ENCODE results near the gene MYO18A. TPM values are rescaled to one million over a fixed set of nuclear protein-coding genes. Genes with fewer than 3 reads are reported as not detected.

MYO18A gene
- total and polyA plus RNA-seq, 2 experiments from 2014 or later, result 16.0 to 30.5 TPM

- Histone ChIP-seq H3K9me2 (ENCODE audit: insufficient read depth) (no peaks in the 10 kb centered on the region), H3K9me3 (ENCODE audit: low read depth) (no peaks in the 10 kb centered on the region), H3F3A (ENCODE audit: insufficient read depth) (no peaks in the 10 kb centered on the region), H3K79me2 (ENCODE audit: insufficient read depth) (no peaks in the 10 kb centered on the region), H3K36me3 (ENCODE audit: low read depth) (no peaks in the 10 kb centered on the region), H3K4me2 (ENCODE audit: unreplicated experiment) (no peak overlapping the region), H4K20me1 (ENCODE audit: insufficient read depth) (no peaks in the 10 kb centered on the region), H3K27ac (no peak overlapping the region), H3K4me3 (no peak overlapping the region), H3K4me1 (ENCODE audit: insufficient read depth) (peaks cover 12% of the 10 kb centered on the region), H3K27me3 (replicated peaks; ENCODE audit: insufficient read depth) (no peaks in the 10 kb centered on the region), H3K9ac (no peak overlapping the region), H2AFZ (no peak overlapping the region)
- TF ChIP-seq EZH2 (IDR thresholded peaks at IDR 0.05; ENCODE audit: insufficient read depth, poor library complexity, severe bottlenecking), result no peak
- no peak for TF ChIP-seq EZH2phosphoT487 (IDR thresholded peaks at IDR 0.05; ENCODE audit: insufficient read depth, low read depth)
- in situ Hi-C loops (cut with MboI), result no loop called here
- 67 to 74% methylated on average over 8 of the region's 8 CpGs for WGBS, 2 experiments (ENCODE audit: low coverage in 1 of 2, low lambda C conversion rate in 2 of 2, missing lambda C conversion rate in 2 of 2)
- DNase-seq, result peak; percentile 51
Measured at GRCh38 chr17:29214215-29215146, 34.3 kb upstream of the MYO18A start.

- no peaks in the 10 kb centered on the region for H3K9me2 ChIP-seq (ENCODE audit: insufficient read depth)
- no peaks in the 10 kb centered on the region for H4K20me1 ChIP-seq (ENCODE audit: insufficient read depth)
- H3K9ac ChIP-seq, result no peak overlapping the region
- H3K4me3 ChIP-seq, result no peak overlapping the region
- H3K27ac ChIP-seq, result peak overlapping the region; percentile 19; the same call in 1 of the 2 replicates
- H3F3A ChIP-seq (ENCODE audit: insufficient read depth), result no peaks in the 10 kb centered on the region
- H3K9me3 ChIP-seq (ENCODE audit: low read depth), result no peaks in the 10 kb centered on the region
- H2AFZ ChIP-seq, result peak overlapping the region; percentile 41; the same call in 1 of the 2 replicates
- peak; percentile 83 for DNase-seq
- H3K27me3 ChIP-seq (replicated peaks; ENCODE audit: insufficient read depth), result no peaks in the 10 kb centered on the region
- H3K36me3 ChIP-seq (ENCODE audit: low read depth), result no peaks in the 10 kb centered on the region
- H3K4me1 ChIP-seq (ENCODE audit: insufficient read depth), result peaks cover 8% of the 10 kb centered on the region
- H3K79me2 ChIP-seq (ENCODE audit: insufficient read depth), result no peaks in the 10 kb centered on the region
- WGBS, 2 experiments (ENCODE audit: low coverage in 1 of 2, low lambda C conversion rate in 2 of 2, missing lambda C conversion rate in 2 of 2), result 15 to 20% methylated on average over 5 of the region's 5 CpGs
- H3K4me2 ChIP-seq (ENCODE audit: unreplicated experiment), result peak overlapping the region; percentile 37
- no peak for TF ChIP-seq EZH2phosphoT487 (IDR thresholded peaks at IDR 0.05; ENCODE audit: insufficient read depth, low read depth)
- TF ChIP-seq EZH2 (IDR thresholded peaks at IDR 0.05; ENCODE audit: insufficient read depth, poor library complexity, severe bottlenecking), result no peak
- in situ Hi-C loops (cut with MboI), result no loop called here
Measured at GRCh38 chr17:29212681-29213121, 32.5 kb upstream of the MYO18A start.

- Histone ChIP-seq H3K4me1 (ENCODE audit: insufficient read depth) (peaks cover 8% of the 10 kb centered on the region), H3F3A (ENCODE audit: insufficient read depth) (no peaks in the 10 kb centered on the region), H3K79me2 (ENCODE audit: insufficient read depth) (no peaks in the 10 kb centered on the region), H3K9me3 (ENCODE audit: low read depth) (no peaks in the 10 kb centered on the region), H3K9ac (no peak overlapping the region), H3K4me3 (no peak overlapping the region), H3K27ac (no peak overlapping the region), H3K27me3 (replicated peaks; ENCODE audit: insufficient read depth) (no peaks in the 10 kb centered on the region), H3K4me2 (ENCODE audit: unreplicated experiment) (peak overlapping the region; percentile 37), H4K20me1 (ENCODE audit: insufficient read depth) (no peaks in the 10 kb centered on the region), H3K36me3 (ENCODE audit: low read depth) (no peaks in the 10 kb centered on the region), H3K9me2 (ENCODE audit: insufficient read depth) (no peaks in the 10 kb centered on the region), H2AFZ (peak overlapping the region; percentile 41; the same call in 1 of the 2 replicates)
- no peak for DNase-seq
- no peak for TF ChIP-seq EZH2phosphoT487 (IDR thresholded peaks at IDR 0.05; ENCODE audit: insufficient read depth, low read depth)
- TF ChIP-seq EZH2 (IDR thresholded peaks at IDR 0.05; ENCODE audit: insufficient read depth, poor library complexity, severe bottlenecking), result no peak
- in situ Hi-C loops (cut with MboI), result no loop called here
- WGBS, 2 experiments (ENCODE audit: low coverage in 1 of 2, low lambda C conversion rate in 2 of 2, missing lambda C conversion rate in 2 of 2), result 89 to 92% methylated on average over 1 of the region's 1 CpG
Measured at GRCh38 chr17:29212094-29212631, 32.0 kb upstream of the MYO18A start.

- 49 to 50% methylated on average over 2 of the region's 2 CpGs for WGBS, 2 experiments (ENCODE audit: low coverage in 1 of 2, low lambda C conversion rate in 2 of 2, missing lambda C conversion rate in 2 of 2)
- H3F3A ChIP-seq (ENCODE audit: insufficient read depth), result no peaks in the 10 kb centered on the region
- no peaks in the 10 kb centered on the region for H4K20me1 ChIP-seq (ENCODE audit: insufficient read depth)
- TF ChIP-seq EZH2phosphoT487 (IDR thresholded peaks at IDR 0.05; ENCODE audit: insufficient read depth, low read depth), result no peak
- TF ChIP-seq EZH2 (IDR thresholded peaks at IDR 0.05; ENCODE audit: insufficient read depth, poor library complexity, severe bottlenecking), result no peak
- no peak overlapping the region for H3K9ac ChIP-seq
- H2AFZ ChIP-seq, result no peak overlapping the region
- H3K27me3 ChIP-seq (replicated peaks; ENCODE audit: insufficient read depth), result no peaks in the 10 kb centered on the region
- peak; percentile 72 for DNase-seq
- H3K36me3 ChIP-seq (ENCODE audit: low read depth), result no peaks in the 10 kb centered on the region
- H3K4me2 ChIP-seq (ENCODE audit: unreplicated experiment), result no peak overlapping the region
- in situ Hi-C loops (cut with MboI), result no loop called here
- no peaks in the 10 kb centered on the region for H3K9me2 ChIP-seq (ENCODE audit: insufficient read depth)
- H3K4me1 ChIP-seq (ENCODE audit: insufficient read depth), result peaks cover 8% of the 10 kb centered on the region
- H3K9me3 ChIP-seq (ENCODE audit: low read depth), result no peaks in the 10 kb centered on the region
- H3K27ac ChIP-seq, result no peak overlapping the region
- no peaks in the 10 kb centered on the region for H3K79me2 ChIP-seq (ENCODE audit: insufficient read depth)
- no peak overlapping the region for H3K4me3 ChIP-seq
Measured at GRCh38 chr17:29210879-29211278, 30.7 kb upstream of the MYO18A start.
